NCI-H510A (cell line): ENCODE results near the gene TOMM6.

Experiments
- DNase-seq: peaks from one replicate; lab custom pipeline; 2025; lab: John Stamatoyannopoulos, UW

TOMM6 gene

GRCh38 chr6:41824571-41825569 lies 37.4 kb downstream of the TOMM6 start:
- DNase-seq, result no peak

- DNase-seq, result no peak
These were observed 39.0 kb downstream of the TOMM6 start for GRCh38 chr6:41826343-41827022.

- no peak for DNase-seq
These were observed 44.8 kb downstream of the TOMM6 start for GRCh38 chr6:41832263-41832662.

- no peak for DNase-seq
These were observed 48.6 kb downstream of the TOMM6 start for GRCh38 chr6:41836022-41836659.

GRCh38 chr6:41836660-41837052 lies 49.2 kb downstream of the TOMM6 start:
- DNase-seq, result no peak
